ENCODE results near the gene MALRD1.

GRCh38 chr10:19453967-19454366 is 405.4 kb downstream of the MALRD1 start:
- TF ChIP-seq EZH2phosphoT487 (IDR thresholded peaks at IDR 0.05; ENCODE audit: insufficient read depth, low read depth) (no peak), EZH2 (IDR thresholded peaks at IDR 0.05; ENCODE audit: insufficient read depth, poor library complexity, severe bottlenecking) (no peak)

Data from GM23248 (cell line).